Activated gamma-delta T cell (primary cell): ENCODE measurements around the gene SLC26A2.
"Not testable (repeated sequence)": the region's sequence is repeated elsewhere in the genome, so short reads cannot be mapped to it uniquely, and the experiment has no call there.

ENCODE experiments used
- DNase-seq: peaks from one replicate; lab custom pipeline; 2025; lab: John Stamatoyannopoulos, UW

SLC26A2 gene

DNA sequence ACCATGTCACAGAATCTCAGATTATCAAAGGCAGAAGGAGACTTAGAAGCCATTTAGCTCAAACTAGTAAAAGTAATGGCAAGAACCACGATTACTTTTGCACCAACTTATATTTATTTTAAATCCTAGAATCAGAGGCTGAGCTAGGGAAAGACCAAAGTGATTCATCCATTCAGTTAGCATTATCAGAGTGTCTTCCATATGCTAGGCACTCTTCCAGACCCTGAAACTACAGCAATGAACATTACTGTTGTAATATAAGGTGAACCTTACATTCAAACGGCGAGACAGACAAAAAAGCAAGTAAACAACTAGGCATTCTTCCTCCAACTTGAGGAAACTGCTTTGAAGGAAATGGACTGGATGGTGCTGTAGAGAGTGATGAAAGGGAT, 23.9 kb upstream of the SLC26A2 start:
- no peak for DNase-seq

GRCh38 chr5:149937610-149938009, 22.9 kb upstream of the SLC26A2 start:
- no peak for DNase-seq

DNA sequence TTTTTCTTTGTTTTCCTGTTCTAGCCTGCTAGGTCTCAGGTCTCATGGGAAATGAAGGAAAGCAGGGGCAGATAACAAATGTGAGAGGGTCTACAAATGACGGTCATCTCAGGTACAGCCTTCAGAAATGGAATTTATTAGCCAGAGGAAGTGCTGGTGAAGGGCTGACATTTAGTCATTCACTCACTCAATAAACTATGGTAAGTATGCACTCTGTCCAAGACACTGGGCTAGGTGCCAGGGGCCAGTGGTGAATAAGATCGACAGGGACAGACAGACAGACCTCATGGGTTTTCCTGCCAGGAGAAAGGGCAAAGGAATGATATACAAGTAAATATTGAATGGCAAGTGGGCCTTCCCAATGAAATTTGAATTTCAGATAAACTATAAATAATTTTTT, 22.3 kb upstream of the SLC26A2 start:
- no peak for DNase-seq

DNA sequence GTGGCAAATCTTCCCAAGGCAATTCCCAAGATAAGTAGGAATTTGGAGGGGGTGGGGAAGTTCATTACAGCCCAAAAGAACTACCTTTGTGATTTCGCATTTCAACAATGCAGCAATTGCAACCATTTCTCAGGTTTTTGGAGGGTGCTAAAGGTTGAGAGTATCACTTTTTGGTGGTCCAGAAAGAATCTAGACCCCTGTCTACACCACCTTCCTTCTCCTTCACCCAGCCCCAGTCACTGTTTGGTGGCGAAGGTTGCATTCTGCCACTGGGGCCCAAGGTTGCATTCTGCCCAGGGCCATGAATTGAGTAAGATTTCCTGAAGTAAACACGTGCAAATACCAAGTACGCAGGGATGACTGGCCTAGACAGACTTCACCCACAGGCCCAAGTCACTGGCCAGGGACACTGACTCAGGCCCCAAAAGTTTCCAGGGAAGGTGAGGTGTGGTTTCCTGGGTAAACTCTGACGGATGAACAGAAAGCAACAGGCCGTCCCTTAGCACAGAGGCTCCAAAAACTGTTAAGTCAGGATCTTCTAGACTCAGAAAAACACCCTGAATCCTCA, 21.7 kb upstream of the SLC26A2 start:
- no peak for DNase-seq

DNA sequence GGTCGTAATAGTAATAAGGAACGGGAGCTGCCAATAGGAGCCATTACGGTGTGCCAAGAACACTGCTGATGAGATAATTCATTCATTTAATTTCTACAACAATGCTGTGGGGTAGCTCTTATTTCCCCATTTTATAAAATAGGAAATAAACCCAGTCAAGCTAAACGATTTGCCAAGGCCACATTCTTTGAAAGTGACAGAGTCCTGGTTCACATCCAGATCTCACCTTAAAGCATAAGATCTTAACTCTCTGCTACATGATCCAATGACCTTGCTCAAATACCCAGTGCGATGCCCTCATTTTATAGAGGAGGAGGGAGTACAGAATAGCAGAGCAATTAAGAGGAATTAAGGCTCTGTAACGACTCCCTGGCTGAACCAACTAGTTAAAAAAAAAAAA, 21.0 kb upstream of the SLC26A2 start:
- DNase-seq: no peak

- no peak for DNase-seq
Measured at GRCh38 chr5:149940077-149940574, 20.4 kb upstream of the SLC26A2 start.

- no peak for DNase-seq
Measured at GRCh38 chr5:149940941-149941644, 19.5 kb upstream of the SLC26A2 start.

DNA sequence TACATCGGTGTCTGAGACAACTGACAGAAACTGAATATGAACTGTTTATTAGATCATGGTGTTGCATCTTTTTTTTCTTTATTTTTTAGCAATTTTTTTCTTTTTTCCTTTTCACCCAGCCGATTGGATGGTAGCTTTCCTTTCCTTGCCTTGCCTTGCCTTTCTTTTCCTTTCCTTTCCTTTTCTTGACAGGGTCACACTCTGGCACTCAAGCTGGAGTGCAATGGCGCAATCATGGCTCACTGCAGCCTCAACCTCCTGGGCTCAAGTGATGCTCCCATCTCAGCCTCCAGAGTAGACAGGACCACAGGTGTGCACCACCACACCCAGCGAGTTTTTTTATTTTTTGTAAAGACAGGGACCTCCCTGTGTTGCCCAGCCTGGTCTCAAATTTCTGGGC, 18.8 kb upstream of the SLC26A2 start:
- no peak for DNase-seq

GRCh38 chr5:149942199-149942598, 18.4 kb upstream of the SLC26A2 start:
- no peak for DNase-seq

GRCh38 chr5:149942741-149943169, 17.8 kb upstream of the SLC26A2 start:
- not testable (repeated sequence) for DNase-seq

- DNase-seq: not testable (repeated sequence)
Measured at GRCh38 chr5:149943177-149943949, 17.2 kb upstream of the SLC26A2 start.

DNA sequence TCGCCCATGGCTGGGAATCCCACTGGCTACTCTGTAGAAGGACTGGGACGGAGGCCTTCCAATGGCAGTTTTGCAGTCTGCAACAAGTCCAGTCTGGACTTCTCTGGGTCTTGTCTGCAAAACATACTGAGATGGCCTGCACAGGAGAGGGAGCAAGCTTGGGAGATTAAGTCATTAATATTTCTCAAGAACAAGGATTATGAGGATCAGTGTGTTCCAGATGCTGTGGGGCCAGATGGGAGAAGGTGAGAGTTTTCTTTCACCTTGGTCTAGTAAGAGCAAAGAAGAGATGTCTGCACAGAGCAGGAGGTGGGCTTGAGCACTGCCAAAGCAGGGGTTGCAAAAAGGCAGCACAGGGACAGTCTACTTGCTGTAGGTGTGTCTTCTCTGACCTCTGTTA, 15.9 kb upstream of the SLC26A2 start, which contains the start of gene PDE6A:
Gene PDE6A (minus strand): TSS at position 128 of the 400 bp plus-strand sequence. CDS start 120 bp downstream, at position 8.
- no peak for DNase-seq

- no peak for DNase-seq
Measured at GRCh38 chr5:149946118-149946517, 14.4 kb upstream of the SLC26A2 start.

DNA sequence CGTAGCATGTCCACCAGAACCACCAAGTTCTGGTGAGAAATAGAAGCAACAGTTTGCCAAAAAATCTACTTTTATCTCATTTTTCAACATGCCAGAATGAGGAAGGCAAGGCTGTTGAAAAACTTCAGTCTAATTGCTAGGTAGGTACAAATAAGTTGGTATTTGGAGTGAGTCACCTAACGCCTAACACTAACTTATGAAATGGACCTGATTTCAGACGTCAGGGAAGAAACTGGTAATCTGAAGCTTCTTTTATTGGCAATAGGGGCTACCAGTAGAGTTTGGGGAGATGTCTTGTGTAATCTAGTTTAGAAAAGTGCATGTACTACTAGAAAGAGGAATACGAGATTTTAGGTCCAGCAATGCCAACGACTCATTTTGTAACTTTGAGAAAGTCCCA, 11.6 kb upstream of the SLC26A2 start:
- no peak for DNase-seq

DNA sequence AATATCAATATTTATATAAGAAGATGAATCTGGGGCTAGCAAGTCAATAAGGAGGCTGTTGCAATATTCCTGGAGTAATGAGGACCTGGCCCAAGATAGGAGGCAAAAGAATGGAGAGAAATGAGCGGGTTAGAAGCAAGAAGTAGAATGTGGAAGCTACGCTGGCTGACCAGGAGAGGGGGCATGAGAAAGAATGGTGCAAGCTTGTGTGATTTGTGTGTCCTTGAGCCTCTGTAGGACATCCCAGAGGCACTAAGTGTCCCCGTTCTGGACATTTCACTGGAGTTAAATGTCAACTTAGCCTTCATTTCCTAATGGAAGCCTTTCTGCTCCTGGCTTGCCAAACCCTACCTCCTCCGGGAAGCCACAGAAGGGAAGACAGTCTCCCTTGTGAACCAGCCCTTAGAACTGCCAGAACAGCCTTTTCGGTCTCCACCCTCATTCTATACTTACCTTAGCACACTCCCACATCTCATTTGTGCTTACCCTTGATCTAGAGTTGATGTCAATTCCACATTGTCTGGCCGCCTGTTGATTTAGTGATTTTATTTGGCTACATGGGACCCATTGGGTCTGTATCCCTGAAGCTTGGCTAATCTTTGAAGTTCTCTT, 9.3 kb upstream of the SLC26A2 start:
- no peak for DNase-seq

- DNase-seq: no peak
Measured at GRCh38 chr5:149953436-149954121, 7.0 kb upstream of the SLC26A2 start.

- DNase-seq: no peak
Measured at GRCh38 chr5:149954798-149955197, 5.8 kb upstream of the SLC26A2 start.

DNA sequence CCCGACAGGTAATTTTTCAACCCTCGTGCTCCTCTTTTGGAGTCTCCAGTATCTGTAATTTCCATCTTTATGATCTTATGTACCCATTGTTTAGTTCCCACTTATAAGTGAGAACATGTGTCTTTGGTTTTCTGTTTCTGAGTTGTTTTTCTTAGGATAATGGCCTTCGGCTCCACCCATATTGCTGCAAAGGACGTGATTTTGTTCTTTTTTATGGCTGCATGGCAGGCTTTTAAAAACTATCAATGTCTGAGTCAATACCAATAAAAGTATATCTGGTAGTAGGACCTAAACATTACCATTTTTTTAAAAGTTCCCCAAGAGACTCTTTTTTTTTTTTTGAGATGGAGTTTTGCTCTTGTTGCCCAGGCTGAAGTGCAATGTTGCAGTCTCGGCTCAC, 3.9 kb upstream of the SLC26A2 start:
- DNase-seq: no peak

DNA sequence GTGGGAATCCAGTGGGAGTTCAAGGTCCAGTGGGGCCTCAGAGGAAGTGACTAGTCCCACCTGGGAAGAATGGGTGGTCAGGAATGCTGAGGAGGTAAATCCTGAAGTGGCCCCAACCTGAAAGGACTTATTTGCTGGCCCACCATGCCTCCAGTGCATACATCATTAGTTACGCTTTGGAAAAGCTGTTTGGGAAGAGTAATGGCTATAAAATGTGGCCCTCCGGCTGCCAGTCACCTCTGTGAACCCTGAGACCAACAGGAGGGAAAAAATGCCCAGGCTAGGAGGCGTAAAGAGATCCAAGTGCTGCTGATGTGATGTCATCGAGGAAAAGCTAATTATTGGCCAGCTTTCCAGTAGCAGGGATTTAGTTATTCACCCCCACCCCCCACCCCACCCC, 2.7 kb upstream of the SLC26A2 start:
- DNase-seq: no peak

GRCh38 chr5:149959406-149960236, 937 bp upstream of the SLC26A2 start:
- no peak for DNase-seq

- DNase-seq: no peak
Measured at GRCh38 chr5:149961186-149961685, 678 bp downstream of the SLC26A2 start.
